ENCODE measurements around the gene TOP3A.

TOP3A gene

GRCh38 chr17:18280249-18280648 is 34.5 kb downstream of the TOP3A start:
- DNase-seq (ENCODE audit: low read depth): no peak

- DNase-seq (ENCODE audit: low read depth): no peak
Observed at GRCh38 chr17:18278867-18279266, 35.9 kb downstream of the TOP3A start.

- no peak for DNase-seq (ENCODE audit: low read depth)
Observed at GRCh38 chr17:18277076-18277475, 37.7 kb downstream of the TOP3A start.

- DNase-seq (ENCODE audit: low read depth): no peak
Observed at GRCh38 chr17:18270046-18270931, 44.5 kb downstream of the TOP3A start.

- no peak for DNase-seq (ENCODE audit: low read depth)
Observed at GRCh38 chr17:18267927-18268711, 46.7 kb downstream of the TOP3A start.

GRCh38 chr17:18267366-18267765 is 47.4 kb downstream of the TOP3A start:
- DNase-seq (ENCODE audit: low read depth): no peak

GRCh38 chr17:18263885-18264682 is 50.7 kb downstream of the TOP3A start:
- no peak for DNase-seq (ENCODE audit: low read depth)

- DNase-seq (ENCODE audit: low read depth): no peak
Observed at GRCh38 chr17:18262641-18263040, 52.2 kb downstream of the TOP3A start.

GRCh38 chr17:18262111-18262510 is 52.7 kb downstream of the TOP3A start:
- DNase-seq (ENCODE audit: low read depth): no peak

GRCh38 chr17:18261659-18262058 is 53.1 kb downstream of the TOP3A start:
- no peak for DNase-seq (ENCODE audit: low read depth)

- DNase-seq (ENCODE audit: low read depth): no peak
Observed at GRCh38 chr17:18261146-18261515, 53.7 kb downstream of the TOP3A start.

- DNase-seq (ENCODE audit: low read depth): peak; percentile 64
Observed at GRCh38 chr17:18260332-18261145, 54.3 kb downstream of the TOP3A start, which contains the start of gene MIEF2. MIEF2 (plus strand) TSS chr17:18260662; CDS start chr17:18262721, 2,059 bp downstream.

- no peak for DNase-seq (ENCODE audit: low read depth)
Observed at GRCh38 chr17:18259621-18260331, 55.0 kb downstream of the TOP3A start.

- no peak for DNase-seq (ENCODE audit: low read depth)
Observed at GRCh38 chr17:18258356-18259038, 56.3 kb downstream of the TOP3A start, which contains the start of gene FLII. FLII (minus strand) TSS chr17:18258738; CDS start chr17:18258690, 48 bp downstream.

- DNase-seq (ENCODE audit: low read depth): no peak
Observed at GRCh38 chr17:18257982-18258355, 56.8 kb downstream of the TOP3A start.

- no peak for DNase-seq (ENCODE audit: low read depth)
Observed at GRCh38 chr17:18257268-18257981, 57.4 kb downstream of the TOP3A start.

GRCh38 chr17:18256776-18257175 is 58.0 kb downstream of the TOP3A start:
- no peak for DNase-seq (ENCODE audit: low read depth)

GRCh38 chr17:18256351-18256750 is 58.4 kb downstream of the TOP3A start:
- no peak for DNase-seq (ENCODE audit: low read depth)

- DNase-seq (ENCODE audit: low read depth): no peak
Observed at GRCh38 chr17:18254888-18255649, 59.7 kb downstream of the TOP3A start.

Data from non-pigmented ciliary epithelial cell (primary cell).